Measurements from ENCODE around the gene DUOX1. TPM values are rescaled to one million over a fixed set of nuclear protein-coding genes. Genes with fewer than 3 reads are reported as not detected.

DUOX1 gene
- polyA plus RNA-seq, 3 donors = 0.22 TPM; not detected in 2

DNA sequence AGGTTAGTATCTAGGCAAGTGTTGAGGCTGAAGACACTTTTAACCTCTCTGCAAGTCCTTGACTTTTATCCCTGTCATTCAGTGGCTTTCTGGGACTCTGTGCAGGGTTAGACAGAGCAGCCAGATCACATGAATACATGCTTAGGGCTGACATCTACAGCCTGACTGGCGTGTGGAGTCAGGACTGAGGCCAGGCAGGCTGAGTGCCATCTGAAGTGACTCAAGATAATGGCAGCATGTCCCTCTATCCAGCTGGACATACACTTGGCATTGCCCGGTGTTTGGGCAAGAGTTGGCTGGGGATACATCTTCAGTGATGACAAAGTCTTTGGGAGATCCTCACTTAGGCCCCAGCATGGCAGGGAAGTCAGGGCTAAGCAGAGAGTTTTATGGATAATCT lies 38.2 kb upstream of the DUOX1 start:
- H3K27me3 ChIP-seq (ENCODE audit: control insufficient read depth in 2 of 2, insufficient read depth in 2 of 2, low read length in 2 of 2) = no peaks in the 10 kb centered on the region
- no peaks in the 10 kb centered on the region for H3K79me2 ChIP-seq (ENCODE audit: insufficient read depth, low read length)
- H3K27ac Mint-ChIP-seq = no peak overlapping the region
- H3K4me1 ChIP-seq (ENCODE audit: control insufficient read depth in 1 of 2, insufficient read depth in 2 of 2, low read length in 2 of 2) = no peaks in the 10 kb centered on the region
- peaks cover 2% of the 10 kb centered on the region for H3K4me1 Mint-ChIP-seq
- H3K9me3 Mint-ChIP-seq = no peaks in the 10 kb centered on the region
- TF ChIP-seq, protein P1, sequence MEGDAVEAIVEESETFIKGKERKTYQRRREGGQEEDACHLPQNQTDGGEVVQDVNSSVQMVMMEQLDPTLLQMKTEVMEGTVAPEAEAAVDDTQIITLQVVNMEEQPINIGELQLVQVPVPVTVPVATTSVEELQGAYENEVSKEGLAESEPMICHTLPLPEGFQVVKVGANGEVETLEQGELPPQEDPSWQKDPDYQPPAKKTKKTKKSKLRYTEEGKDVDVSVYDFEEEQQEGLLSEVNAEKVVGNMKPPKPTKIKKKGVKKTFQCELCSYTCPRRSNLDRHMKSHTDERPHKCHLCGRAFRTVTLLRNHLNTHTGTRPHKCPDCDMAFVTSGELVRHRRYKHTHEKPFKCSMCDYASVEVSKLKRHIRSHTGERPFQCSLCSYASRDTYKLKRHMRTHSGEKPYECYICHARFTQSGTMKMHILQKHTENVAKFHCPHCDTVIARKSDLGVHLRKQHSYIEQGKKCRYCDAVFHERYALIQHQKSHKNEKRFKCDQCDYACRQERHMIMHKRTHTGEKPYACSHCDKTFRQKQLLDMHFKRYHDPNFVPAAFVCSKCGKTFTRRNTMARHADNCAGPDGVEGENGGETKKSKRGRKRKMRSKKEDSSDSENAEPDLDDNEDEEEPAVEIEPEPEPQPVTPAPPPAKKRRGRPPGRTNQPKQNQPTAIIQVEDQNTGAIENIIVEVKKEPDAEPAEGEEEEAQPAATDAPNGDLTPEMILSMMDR (IDR thresholded peaks at IDR 0.05) = no peak
- H3K9ac ChIP-seq (ENCODE audit: insufficient read depth, low read length, poor library complexity, severe bottlenecking) = no peak overlapping the region
- intact Hi-C loops (cut with micrococcal nuclease) = no loop called here
- peaks cover 0 to 9% (median 3%) of the 10 kb centered on the region in 3 donors for H3K27me3 Mint-ChIP-seq (ENCODE audit: low read depth in 3 of 3)
- H4K20me1 ChIP-seq (ENCODE audit: insufficient read depth, low read length) = no peaks in the 10 kb centered on the region
- DNase-seq = no peak
- H3K36me3 Mint-ChIP-seq = no peaks in the 10 kb centered on the region
- no peak overlapping the region for H2AFZ ChIP-seq (ENCODE audit: insufficient read depth, low read depth, low read length, poor library complexity, severe bottlenecking)
- WGBS (ENCODE audit: insufficient coverage) = 100% methylated on average over 2 of the region's 2 CpGs
- H3K4me3 Mint-ChIP-seq = no peak overlapping the region
- no peak overlapping the region for H3K27ac ChIP-seq (ENCODE audit: low read depth in 1 of 2, low read length in 2 of 2)
- H3K4me2 ChIP-seq (replicated peaks; ENCODE audit: extremely low read depth, low read length, poor library complexity, severe bottlenecking) = no peak overlapping the region
- no peaks in the 10 kb centered on the region for H3K36me3 ChIP-seq (replicated peaks in 1 of 2; ENCODE audit: control insufficient read depth in 1 of 2, insufficient read depth in 2 of 2, low read length in 2 of 2)
- H3K4me3 ChIP-seq (replicated peaks in 1 of 3; ENCODE audit: low read depth in 2 of 3, low read length in 3 of 3) = no peak overlapping the region
- no peaks in the 10 kb centered on the region for H3K9me3 ChIP-seq (replicated peaks in 1 of 2; ENCODE audit: control insufficient read depth in 1 of 2, insufficient read depth in 1 of 2, low read length in 2 of 2)

DNA sequence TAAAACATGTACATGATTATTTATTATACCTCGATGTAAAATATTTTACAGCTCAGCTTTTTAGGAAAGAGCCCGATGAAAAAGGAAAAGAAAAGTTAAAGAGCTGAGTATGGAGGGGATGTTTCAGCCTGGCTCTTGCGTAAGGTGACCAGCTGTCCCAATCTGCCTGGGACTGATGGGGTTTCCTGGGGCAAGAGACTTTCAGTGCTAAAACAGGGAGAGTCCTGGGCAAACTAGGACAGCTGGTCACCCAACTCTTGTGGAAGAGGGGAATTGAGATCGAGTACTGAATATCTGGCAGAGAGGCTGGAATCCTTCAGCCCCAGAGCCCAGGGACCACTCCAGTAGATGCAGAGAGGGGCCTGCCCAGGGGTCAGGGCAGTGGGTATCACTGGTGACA lies 36.8 kb upstream of the DUOX1 start:
- Histone ChIP-seq H3K9me3 (replicated peaks in 1 of 2; ENCODE audit: control insufficient read depth in 1 of 2, insufficient read depth in 1 of 2, low read length in 2 of 2) (no peaks in the 10 kb centered on the region), H3K4me2 (replicated peaks; ENCODE audit: extremely low read depth, low read length, poor library complexity, severe bottlenecking) (no peak overlapping the region), H3K79me2 (ENCODE audit: insufficient read depth, low read length) (no peaks in the 10 kb centered on the region), H3K27ac (ENCODE audit: low read depth in 1 of 2, low read length in 2 of 2) (no peak overlapping the region), H3K36me3 (replicated peaks in 1 of 2; ENCODE audit: control insufficient read depth in 1 of 2, insufficient read depth in 2 of 2, low read length in 2 of 2) (no peaks in the 10 kb centered on the region), H3K27me3 (ENCODE audit: control insufficient read depth in 2 of 2, insufficient read depth in 2 of 2, low read length in 2 of 2) (no peaks in the 10 kb centered on the region), H4K20me1 (ENCODE audit: insufficient read depth, low read length) (no peaks in the 10 kb centered on the region), H2AFZ (ENCODE audit: insufficient read depth, low read depth, low read length, poor library complexity, severe bottlenecking) (no peak overlapping the region), H3K4me1 (ENCODE audit: control insufficient read depth in 1 of 2, insufficient read depth in 2 of 2, low read length in 2 of 2) (no peaks in the 10 kb centered on the region), H3K4me3 (replicated peaks in 1 of 3; ENCODE audit: low read depth in 2 of 3, low read length in 3 of 3) (no peak overlapping the region), H3K9ac (ENCODE audit: insufficient read depth, low read length, poor library complexity, severe bottlenecking) (no peak overlapping the region)
- Mint-ChIP-seq H3K4me1 (peaks cover 2% of the 10 kb centered on the region), H3K36me3 (no peaks in the 10 kb centered on the region), H3K4me3 (no peak overlapping the region), H3K9me3 (no peaks in the 10 kb centered on the region), H3K27ac (no peak overlapping the region), H3K27me3 (ENCODE audit: low read depth in 3 of 3) (peaks cover 0 to 11% (median 0%) of the 10 kb centered on the region in 3 donors)
- WGBS (ENCODE audit: insufficient coverage) = 82% methylated on average over 3 of the region's 4 CpGs
- DNase-seq = no peak
- intact Hi-C loops (cut with micrococcal nuclease) = no loop called here
- TF ChIP-seq, protein P1 (IDR thresholded peaks at IDR 0.05) = no peak

All from CD14-positive monocyte (primary cell).